ENCODE measurements around the gene ANTXR2. TPM values are rescaled to one million over a fixed set of nuclear protein-coding genes. Genes with fewer than 3 reads are reported as not detected.
A peak's percentile ranks its signal among the peaks of the same experiment; 100 is the strongest.

ANTXR2 gene
- total and polyA plus RNA-seq, 9 of the 15 experiments (the other 6 are each of a cell fraction or from before 2014, with no cell fraction given) = 10.1 to 83.8 (median 60.3) TPM

GRCh38 chr4:79852305-79852730, 220.7 kb downstream of the ANTXR2 start (continued):
- TF ChIP-seq ZKSCAN1 (IDR thresholded peaks at IDR 0.05; ENCODE audit: low read depth, low read length) = no peak
- TF ChIP-seq ESRRA (IDR thresholded peaks at IDR 0.05; ENCODE audit: borderline replicate concordance, low read depth) = peak; percentile 61; the same call in 1 of the 2 replicates
- TF ChIP-seq, protein P1, sequence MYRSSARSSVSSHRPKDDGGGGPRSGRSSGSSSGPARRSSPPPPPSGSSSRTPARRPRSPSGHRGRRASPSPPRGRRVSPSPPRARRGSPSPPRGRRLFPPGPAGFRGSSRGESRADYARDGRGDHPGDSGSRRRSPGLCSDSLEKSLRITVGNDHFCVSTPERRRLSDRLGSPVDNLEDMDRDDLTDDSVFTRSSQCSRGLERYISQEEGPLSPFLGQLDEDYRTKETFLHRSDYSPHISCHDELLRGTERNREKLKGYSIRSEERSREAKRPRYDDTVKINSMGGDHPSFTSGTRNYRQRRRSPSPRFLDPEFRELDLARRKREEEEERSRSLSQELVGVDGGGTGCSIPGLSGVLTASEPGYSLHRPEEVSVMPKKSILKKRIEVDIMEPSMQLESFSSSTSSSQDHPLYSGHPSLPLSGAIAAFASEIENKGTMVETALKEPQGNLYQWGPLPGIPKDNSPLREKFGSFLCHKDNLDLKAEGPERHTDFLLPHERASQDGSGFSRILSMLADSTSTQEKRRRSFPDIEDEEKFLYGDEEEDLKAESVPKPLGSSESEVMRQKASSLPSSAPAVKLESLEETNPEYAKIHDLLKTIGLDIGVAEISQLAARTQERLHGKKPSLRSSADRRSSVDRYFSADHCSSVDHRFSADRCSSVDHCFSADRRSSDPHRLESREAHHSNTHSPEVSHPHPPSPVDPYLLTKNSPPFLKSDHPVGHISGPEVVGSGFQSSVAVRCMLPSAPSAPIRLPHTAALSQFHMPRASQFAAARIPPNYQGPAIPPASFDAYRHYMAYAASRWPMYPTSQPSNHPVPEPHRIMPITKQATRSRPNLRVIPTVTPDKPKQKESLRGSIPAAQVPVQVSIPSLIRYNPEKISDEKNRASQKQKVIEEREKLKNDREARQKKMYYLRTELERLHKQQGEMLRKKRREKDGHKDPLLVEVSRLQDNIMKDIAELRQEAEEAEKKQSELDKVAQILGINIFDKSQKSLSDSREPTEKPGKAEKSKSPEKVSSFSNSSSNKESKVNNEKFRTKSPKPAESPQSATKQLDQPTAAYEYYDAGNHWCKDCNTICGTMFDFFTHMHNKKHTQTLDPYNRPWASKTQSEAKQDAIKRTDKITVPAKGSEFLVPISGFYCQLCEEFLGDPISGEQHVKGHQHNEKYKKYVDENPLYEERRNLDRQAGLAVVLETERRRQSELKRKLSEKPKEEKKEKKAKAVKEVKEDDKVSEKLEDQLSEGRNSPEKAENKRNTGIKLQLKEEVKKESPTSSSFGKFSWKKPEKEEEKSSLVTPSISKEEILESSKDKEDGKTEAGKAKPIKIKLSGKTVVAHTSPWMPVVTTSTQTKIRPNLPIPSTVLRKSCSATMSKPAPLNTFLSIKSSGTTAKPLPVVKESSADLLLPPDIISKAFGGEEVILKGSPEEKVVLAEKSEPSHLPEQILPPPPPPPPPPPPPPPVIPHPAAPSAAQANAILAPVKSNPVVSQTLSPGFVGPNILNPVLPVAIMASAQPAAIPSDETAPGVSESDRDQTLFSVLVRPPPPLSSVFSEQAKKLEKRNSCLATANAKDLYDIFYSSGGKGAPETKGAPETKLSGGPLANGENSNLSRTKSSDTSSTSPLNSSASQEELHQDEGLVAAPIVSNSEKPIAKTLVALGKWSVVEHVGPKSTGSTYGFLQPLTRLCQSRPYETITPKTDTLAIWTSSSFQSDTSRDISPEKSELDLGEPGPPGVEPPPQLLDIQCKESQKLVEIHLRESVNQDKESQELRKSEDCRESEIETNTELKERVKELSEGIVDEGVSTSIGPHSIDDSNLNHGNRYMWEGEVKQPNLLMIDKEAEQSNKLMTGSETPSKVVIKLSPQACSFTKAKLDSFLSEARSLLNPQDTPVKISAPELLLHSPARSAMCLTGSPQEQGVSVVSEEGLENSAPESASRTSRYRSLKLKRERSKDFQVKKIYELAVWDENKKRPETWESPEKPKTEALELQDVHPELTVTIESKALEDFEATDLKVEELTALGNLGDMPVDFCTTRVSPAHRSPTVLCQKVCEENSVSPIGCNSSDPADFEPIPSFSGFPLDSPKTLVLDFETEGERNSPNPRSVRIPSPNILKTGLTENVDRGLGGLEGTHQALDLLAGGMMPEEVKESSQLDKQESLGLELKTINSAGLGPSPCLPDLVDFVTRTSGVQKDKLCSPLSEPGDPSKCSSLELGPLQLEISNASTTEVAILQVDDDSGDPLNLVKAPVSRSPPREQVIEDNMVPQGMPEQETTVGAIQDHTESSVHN (IDR thresholded peaks at IDR 0.05; ENCODE audit: borderline replicate concordance in 1 of 2, low read depth in 1 of 2) = peak in 1 of 2 experiments; percentile 59; a peak in 1 of 4 replicates
- TF ChIP-seq, protein P2, sequence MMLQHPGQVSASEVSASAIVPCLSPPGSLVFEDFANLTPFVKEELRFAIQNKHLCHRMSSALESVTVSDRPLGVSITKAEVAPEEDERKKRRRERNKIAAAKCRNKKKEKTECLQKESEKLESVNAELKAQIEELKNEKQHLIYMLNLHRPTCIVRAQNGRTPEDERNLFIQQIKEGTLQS (IDR thresholded peaks at IDR 0.05) = peak; percentile 75; the same call in 1 of the 2 replicates
- TF ChIP-seq, protein P2 (CRISPR knock-in tag; conservative IDR thresholded peaks at IDR 0.05) = no peak
- TF ChIP-seq ZNF766 (CRISPR knock-in tag; conservative IDR thresholded peaks at IDR 0.05) = peak; percentile 14; the same call in 1 of the 2 replicates
- TF ChIP-seq ZNF780A (CRISPR knock-in tag; IDR thresholded peaks at IDR 0.05) = no peak
- peak; percentile 48; the same call in 1 of the 2 replicates for TF ChIP-seq ZNF584 (CRISPR knock-in tag; IDR thresholded peaks at IDR 0.05; ENCODE audit: low read depth)
- peak; percentile 20 for TF ChIP-seq MEIS2 (IDR thresholded peaks at IDR 0.05; ENCODE audit: partially characterized antibody)
- TF ChIP-seq L3MBTL2 (IDR thresholded peaks at IDR 0.05) = peak; percentile 84

All from K562 (cell line).